NCI-H748 (cell line): Measurements from ENCODE around the gene SNED1.

Experiments
- DNase-seq: peaks from one replicate; lab custom pipeline; 2025; ENCODE audit not compliant: unreplicated experiment; lab: John Stamatoyannopoulos, UW

Gene SNED1

DNA sequence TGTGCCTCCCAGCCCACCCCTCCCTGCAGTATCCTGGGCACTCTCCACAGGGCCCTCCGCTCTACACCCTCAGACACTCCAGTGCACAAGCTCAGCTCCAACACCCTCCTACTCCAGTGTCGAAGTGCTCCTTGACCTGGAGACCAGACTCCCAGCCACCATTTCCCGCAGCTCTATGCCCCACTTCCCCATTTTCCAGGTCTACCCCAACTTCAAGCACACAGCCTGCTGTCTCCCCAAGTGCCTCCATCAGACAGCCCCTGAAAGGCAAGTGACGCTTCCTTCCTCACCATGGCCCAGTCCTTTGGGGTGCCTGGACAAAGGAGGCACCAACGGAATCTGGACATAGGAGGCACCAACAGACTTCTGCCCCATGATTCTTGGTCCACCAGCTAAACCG lies 143.6 kb downstream of the SNED1 start:
- no peak for DNase-seq

DNA sequence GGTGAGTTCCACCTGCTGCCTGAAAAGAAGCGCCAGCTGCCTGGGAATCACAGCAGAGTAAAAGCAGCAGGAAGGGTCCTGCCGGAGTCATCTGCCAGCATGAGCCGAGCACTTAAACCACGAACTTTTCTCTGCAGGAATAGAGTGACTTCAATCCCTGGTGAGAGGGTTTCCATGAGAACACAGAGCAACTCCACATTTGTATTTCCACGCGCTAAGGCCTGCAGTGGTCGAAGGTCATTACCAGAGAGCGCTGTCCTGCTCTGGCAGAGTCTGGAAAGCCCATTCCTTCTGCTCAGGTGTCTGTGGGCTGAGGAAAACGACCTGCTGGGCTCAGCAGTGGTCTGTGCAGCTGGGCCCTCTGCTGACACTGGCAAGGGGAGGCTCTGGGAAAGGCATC lies 144.2 kb downstream of the SNED1 start:
- no peak for DNase-seq
